Ishikawa (cell line): Measurements from ENCODE around the gene SLC25A15.

Experiments used
- CEBPB ChIP-seq: IDR thresholded peaks from 2 replicates; pipeline ENCODE4 v1.6.1; 2012
- CREB1 ChIP-seq: IDR thresholded peaks from 2 replicates; pipeline ENCODE4 v1.6.1; 2012; ENCODE audit warnings: low read depth
- EGR1 ChIP-seq: IDR thresholded peaks from 2 replicates; pipeline ENCODE4 v1.6.1; 2012
- EP300 ChIP-seq: IDR thresholded peaks from 2 replicates; pipeline ENCODE4 v1.6.1; 2012; ENCODE audit warnings: borderline replicate concordance
- FOXM1 ChIP-seq: IDR thresholded peaks from 2 replicates; pipeline ENCODE4 v1.6.1; 2012; ENCODE audit warnings: low read depth, borderline replicate concordance
- MAX ChIP-seq: IDR thresholded peaks from 2 replicates; pipeline ENCODE4 v1.6.1; 2012
- NFIC ChIP-seq: IDR thresholded peaks from 2 replicates; pipeline ENCODE4 v1.6.1; 2012
- RAD21 ChIP-seq: IDR thresholded peaks from 2 replicates; pipeline ENCODE4 v1.6.1; 2012; ENCODE audit warnings: low read depth
- REST ChIP-seq: IDR thresholded peaks from 2 replicates; pipeline ENCODE4 v1.6.1; 2012; ENCODE audit warnings: low read depth, mild to moderate bottlenecking
- TAF1 ChIP-seq: IDR thresholded peaks from 2 replicates; pipeline ENCODE4 v1.6.1; 2012; ENCODE audit warnings: low read depth, mild to moderate bottlenecking
- TCF12 ChIP-seq: IDR thresholded peaks from 2 replicates; pipeline ENCODE4 v1.6.1; 2012; ENCODE audit warnings: low read depth
- TEAD4 ChIP-seq: IDR thresholded peaks from 2 replicates; pipeline ENCODE4 v1.6.1; 2012
- USF1 ChIP-seq: IDR thresholded peaks from 2 replicates; pipeline ENCODE4 v1.6.1; 2012
- YY1 ChIP-seq: IDR thresholded peaks from 2 replicates; pipeline ENCODE4 v1.6.1; 2012; ENCODE audit warnings: low read depth
- ZBTB7A ChIP-seq: IDR thresholded peaks from 2 replicates; pipeline ENCODE4 v1.6.1; 2012; ENCODE audit warnings: low read depth

Gene SLC25A15

GRCh38 chr13:40779049-40779448 is 10.4 kb upstream of the SLC25A15 start:
- TF ChIP-seq REST (no peak), TEAD4 (no peak), TCF12 (no peak)

- no peak for TF ChIP-seq TEAD4
- no peak for TF ChIP-seq FOXM1
- no peak for TF ChIP-seq TCF12
- no peak for TF ChIP-seq NFIC
- no peak for TF ChIP-seq CREB1
- no peak for TF ChIP-seq RAD21
- no peak for TF ChIP-seq MAX
- no peak for TF ChIP-seq USF1
These were observed 9.6 kb upstream of the SLC25A15 start for GRCh38 chr13:40779796-40780285.

GRCh38 chr13:40780822-40781401 is 8.5 kb upstream of the SLC25A15 start:
- TF ChIP-seq CREB1 (no peak), TAF1 (no peak), TEAD4 (no peak), CEBPB (no peak), EP300 (no peak), MAX (no peak), REST (no peak), FOXM1 (no peak)

- no peak for TF ChIP-seq YY1
- TF ChIP-seq USF1: no peak
- no peak for TF ChIP-seq ZBTB7A
- no peak for TF ChIP-seq REST
- TF ChIP-seq CREB1: no peak
- no peak for TF ChIP-seq EP300
- no peak for TF ChIP-seq TEAD4
- TF ChIP-seq RAD21: no peak
- no peak for TF ChIP-seq CEBPB
- no peak for TF ChIP-seq TAF1
- no peak for TF ChIP-seq EGR1
- no peak for TF ChIP-seq MAX
- no peak for TF ChIP-seq NFIC
- no peak for TF ChIP-seq TCF12
- no peak for TF ChIP-seq FOXM1
These were observed 7.7 kb upstream of the SLC25A15 start for GRCh38 chr13:40781717-40782116.

- TF ChIP-seq ZBTB7A (no peak), RAD21 (no peak), TEAD4 (no peak), USF1 (no peak), TAF1 (no peak), YY1 (no peak), EP300 (no peak), NFIC (no peak), REST (no peak), MAX (no peak), FOXM1 (no peak), CEBPB (no peak), EGR1 (no peak), CREB1 (no peak)
These were observed 4.9 kb upstream of the SLC25A15 start for GRCh38 chr13:40784540-40784939.
